Activated T-cell treated with anti-CD3 and anti-CD28 coated beads for 1 hour (primary cell): ENCODE measurements around the gene ALPL.

Experiments
- DNase-seq: peaks from one replicate; pipeline ENCODE4 v3.0.0-alpha.2; 2020; ENCODE audit warnings: low read depth

ALPL gene

GRCh38 chr1:21530368-21531016 is 21.3 kb downstream of the ALPL start:
- no peak for DNase-seq

- DNase-seq, result no peak
These were observed 22.0 kb downstream of the ALPL start for GRCh38 chr1:21531241-21531640.

- DNase-seq, result no peak
These were observed 23.3 kb downstream of the ALPL start for GRCh38 chr1:21532496-21532895.

GRCh38 chr1:21532992-21533534 is 23.8 kb downstream of the ALPL start:
- DNase-seq, result no peak

DNA sequence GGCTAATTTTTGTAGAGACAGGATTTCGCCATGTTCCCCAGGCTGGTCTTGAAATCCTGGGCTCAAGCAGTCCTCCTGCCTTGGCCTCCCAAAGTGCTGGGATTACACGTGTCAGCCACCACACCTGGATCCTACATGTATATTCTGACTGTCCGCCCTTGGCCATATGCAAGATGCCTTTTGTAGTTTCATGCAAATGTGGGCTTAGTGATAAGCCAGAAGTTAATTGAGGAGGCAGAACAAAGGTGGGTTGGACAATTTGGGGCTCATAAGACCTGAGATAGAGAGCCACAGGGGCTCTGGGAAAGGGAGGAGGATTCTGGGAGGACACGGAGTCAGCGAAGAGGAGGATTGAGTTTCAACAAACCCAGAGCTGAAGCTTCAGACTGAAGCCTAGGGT is 24.9 kb downstream of the ALPL start:
- no peak for DNase-seq

DNA sequence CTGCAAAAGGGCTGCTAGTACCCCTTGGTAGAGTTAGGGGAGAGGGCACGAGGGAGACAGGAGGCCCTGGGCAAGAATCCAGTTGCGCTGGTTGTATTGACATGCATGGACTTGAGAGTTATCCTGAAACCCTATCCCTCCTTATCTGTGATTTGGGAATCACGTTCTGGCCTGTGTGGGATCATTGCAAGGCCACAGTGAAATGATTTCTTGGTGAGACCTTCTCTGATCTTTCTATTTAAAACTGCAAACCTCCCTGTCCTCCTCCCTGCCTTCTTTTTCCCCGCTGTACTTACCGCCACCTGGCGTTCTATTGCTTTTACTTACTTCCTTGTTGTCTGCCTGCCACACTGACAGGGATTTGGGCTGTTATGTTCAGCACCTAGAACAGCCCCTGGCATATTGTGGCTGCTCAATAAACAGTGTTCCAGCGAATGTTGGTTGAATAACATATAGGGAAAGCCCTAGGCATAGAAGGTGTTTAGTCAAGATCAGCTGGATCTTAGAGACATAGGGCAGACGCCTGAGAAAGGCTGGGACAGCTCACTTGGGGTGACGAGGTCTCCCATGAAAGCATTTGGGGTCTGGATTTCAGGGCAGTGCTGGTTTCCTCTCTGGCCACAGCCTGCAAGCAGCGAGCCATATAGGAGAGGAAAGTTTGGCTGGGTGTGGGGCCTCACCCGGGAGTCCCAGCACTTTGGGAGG is 25.6 kb downstream of the ALPL start:
- DNase-seq, result no peak

- DNase-seq, result no peak
These were observed 27.0 kb downstream of the ALPL start for GRCh38 chr1:21536218-21536617.

GRCh38 chr1:21537511-21537931 is 28.3 kb downstream of the ALPL start:
- no peak for DNase-seq

- DNase-seq, result no peak
These were observed 28.9 kb downstream of the ALPL start for GRCh38 chr1:21537932-21538630.

GRCh38 chr1:21539933-21540332 is 30.7 kb downstream of the ALPL start:
- DNase-seq, result no peak

GRCh38 chr1:21541329-21541728 is 32.1 kb downstream of the ALPL start:
- no peak for DNase-seq

DNA sequence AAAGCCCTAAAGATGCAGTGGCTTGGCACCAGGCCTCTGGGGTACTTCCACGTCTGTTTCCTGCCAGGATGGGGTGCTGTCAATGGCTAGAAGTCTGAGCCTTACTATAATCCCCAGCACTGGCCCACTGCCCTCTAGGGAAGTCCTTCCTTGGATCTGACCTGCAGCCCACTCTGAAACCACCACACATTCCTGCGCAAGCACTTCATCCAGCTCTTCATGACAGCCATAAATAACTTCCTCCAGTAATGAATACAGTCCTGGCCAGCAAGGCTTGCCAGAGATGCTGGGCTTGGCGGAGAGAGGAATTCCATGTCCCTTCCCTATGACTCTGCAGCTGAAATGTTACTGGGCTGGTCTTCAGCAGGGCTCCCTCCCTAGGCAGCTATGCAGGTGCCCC is 32.6 kb downstream of the ALPL start:
- no peak for DNase-seq

DNA sequence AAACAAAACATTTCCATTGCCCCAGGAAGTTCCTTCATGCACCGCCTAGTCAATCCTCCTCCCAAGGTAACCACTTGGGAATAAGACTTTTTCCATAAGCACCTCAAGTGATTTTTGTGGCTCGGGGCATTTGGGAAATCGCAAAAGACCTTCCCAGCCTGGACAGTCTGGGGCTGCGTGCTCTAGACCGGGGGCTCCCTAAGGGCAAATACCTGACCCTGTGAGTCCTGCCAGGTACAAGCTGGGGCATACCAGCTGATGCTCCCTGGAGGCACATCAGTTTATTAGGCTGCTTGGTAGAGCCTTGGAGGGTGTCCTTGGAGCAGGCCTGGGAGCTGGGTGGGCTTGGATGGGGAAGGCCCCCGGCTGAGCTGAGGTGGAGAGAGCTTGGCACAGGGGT is 34.4 kb downstream of the ALPL start:
- DNase-seq, result no peak

DNA sequence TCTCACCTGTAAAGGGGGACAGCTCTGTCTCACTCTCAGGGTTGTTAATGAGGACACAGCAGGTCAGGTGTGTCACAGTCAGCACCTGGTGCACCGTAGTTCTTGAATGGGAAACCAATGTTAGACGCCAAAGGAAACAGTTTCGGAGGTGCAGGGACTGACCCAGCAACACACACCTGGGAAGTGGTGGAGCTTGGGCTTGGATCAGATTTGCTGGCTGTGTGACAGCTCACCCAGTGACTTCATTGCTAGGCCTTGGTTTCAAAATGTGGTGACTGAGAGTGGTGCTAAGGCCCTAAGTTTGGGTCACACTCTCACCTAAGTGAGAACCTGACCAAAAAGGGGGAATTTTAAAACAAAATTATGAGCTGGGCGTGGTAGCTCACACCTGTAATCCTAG is 34.9 kb downstream of the ALPL start:
- DNase-seq, result no peak

DNA sequence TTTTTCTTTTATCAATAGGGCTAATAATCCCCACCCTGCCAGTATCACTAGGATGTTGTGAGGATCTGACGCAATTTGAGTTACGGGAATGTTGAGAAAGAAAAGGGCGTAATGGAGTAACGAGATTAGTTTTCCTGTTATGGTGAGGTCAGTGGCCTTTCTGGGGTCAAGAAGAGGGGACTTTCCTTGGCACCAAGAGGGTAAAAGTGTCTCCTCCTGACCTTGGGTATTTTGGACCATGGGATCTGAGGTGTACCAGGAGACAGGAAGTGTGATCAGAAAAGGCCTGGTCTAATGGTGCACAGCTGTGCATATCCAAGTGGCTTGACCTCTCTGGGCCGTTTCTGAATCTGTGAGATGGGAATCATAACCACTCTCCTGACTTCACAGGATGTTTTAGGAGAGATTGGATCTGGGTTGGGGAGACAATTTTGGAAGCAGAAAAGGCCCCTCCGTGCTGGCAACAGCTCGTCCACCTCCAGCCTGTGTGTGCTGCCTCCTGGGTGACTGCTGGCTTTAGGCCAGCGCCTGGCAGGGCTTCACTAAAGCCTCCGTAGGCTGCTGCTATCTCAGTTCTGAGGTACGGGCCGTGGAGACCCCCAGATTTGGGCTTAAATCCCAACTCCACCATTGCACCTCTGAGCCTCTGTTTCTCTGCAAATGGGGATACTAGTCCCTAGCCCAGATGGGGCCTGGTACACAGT is 37.1 kb downstream of the ALPL start:
- DNase-seq, result no peak

DNA sequence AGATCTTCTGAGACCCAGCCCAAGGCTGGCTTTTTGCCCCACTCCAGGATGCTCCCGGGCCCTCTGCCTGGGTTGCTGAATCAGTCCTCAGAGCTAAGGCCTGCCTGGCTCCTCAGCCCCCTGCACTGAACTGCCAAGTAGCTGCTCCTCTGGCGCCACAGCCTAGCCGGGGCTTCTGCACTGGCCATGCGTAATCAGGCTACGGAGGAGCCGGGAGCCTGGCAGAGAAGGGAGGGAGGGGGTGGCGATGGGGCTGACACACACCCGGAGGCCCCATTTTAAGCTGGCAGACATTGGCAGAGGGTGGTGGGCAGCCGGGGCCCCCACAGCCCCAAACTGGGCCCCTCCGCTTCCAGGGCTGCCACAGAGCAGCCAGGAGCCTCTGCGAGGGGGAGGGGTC is 38.7 kb downstream of the ALPL start:
- DNase-seq, result no peak

- no peak for DNase-seq
These were observed 40.9 kb downstream of the ALPL start for GRCh38 chr1:21550097-21550496.

GRCh38 chr1:21550866-21551475 is 41.7 kb downstream of the ALPL start:
- DNase-seq, result no peak

DNA sequence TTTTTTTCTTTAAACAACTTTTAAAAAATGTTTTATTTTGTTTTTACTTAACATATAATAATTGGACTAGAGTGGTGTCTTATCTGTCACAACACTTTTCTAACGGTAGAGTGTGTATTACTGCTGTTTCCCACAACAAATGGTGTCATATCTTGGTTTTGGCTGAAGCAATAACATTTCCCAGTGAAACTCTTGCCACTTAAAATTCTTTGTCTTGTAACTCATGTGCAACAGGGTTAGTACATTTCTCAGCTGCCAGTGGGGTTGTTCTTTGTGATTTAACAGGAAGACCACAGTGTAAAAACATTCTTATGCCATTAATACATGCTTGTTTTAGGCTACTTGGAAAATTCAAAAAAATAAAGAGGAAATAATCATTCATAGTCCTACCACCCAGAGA is 43.5 kb downstream of the ALPL start:
- DNase-seq, result no peak

DNA sequence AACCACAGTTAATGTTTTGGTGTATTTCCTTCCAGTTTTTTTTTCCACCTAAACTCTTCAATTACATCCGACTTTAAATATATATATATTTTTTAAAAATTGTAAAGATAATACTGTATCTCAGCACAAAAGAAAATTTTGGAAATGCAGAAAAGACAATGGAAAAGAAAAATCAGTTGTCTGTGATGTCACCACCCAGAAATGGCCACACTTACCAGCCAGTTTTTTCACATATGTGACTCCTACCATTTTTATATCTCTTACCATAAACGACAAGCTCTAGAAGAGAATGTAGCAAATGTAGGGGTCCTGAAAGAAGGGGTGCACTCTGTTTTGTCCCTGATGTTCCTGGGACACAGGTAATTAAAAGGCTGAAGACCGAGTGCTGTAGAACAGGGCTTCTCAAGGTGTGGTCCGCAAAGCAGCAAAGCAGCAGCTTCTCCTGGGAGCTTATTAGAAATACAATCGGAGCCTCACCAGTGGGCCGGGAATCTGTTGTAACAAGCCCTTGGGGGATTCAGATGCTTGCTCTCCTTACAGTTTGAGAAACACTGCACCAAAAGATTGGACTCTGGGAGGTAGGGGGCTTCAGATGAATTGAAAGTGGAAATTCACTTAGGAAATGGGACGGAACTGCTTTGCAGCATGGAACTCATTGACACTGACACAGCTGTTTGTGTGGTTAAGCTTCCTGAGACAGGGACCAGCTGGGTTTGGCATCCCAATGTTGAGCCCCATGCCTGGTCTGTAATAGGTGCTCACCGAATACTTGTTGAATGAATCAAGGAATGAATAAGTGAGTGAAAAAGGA is 44.1 kb downstream of the ALPL start:
- no peak for DNase-seq
